ENCODE data around the gene ARL13B. TPM values are rescaled to one million over a fixed set of nuclear protein-coding genes. Genes with fewer than 3 reads are reported as not detected.

Gene ARL13B
- total RNA-seq, 1 donor from 2014 or later = 10.0 TPM

GRCh38 chr3:94099311-94099710 is 119.4 kb downstream of the ARL13B start:
- no peak for DNase-seq (ENCODE audit: low spot score)

GRCh38 chr3:94101860-94102259 is 121.9 kb downstream of the ARL13B start:
- DNase-seq (ENCODE audit: low spot score) = no peak

Other genes with a start within 250 kb of the ARL13B start
- gene PROS1, start 6.3 kb upstream of the ARL13B start, total RNA-seq = 31.3 TPM
- not detected for gene STX19, start 48.4 kb downstream of the ARL13B start, total RNA-seq
- 4.6 TPM for gene DHFR2, start 82.8 kb downstream of the ARL13B start, total RNA-seq
- 11.1 TPM for gene NSUN3, start 82.9 kb downstream of the ARL13B start, total RNA-seq

All from mesenteric fat pad (tissue), 1 donor.